ENCODE measurements around the gene SF3B1.

- TF ChIP-seq POLR2A (IDR thresholded peaks at IDR 0.05) (no peak), CTCF (IDR thresholded peaks at IDR 0.05) (no peak)
Measured at GRCh38 chr2:197442857-197443256, 8.0 kb upstream of the SF3B1 start.

Measured in Peyer's patch (tissue), 4 donors.